SU-DHL-6 (cell line): ENCODE data around the gene PROKR1.

Source experiments
- H2AFZ ChIP-seq: fragments of 200-600 bp; sonication (generic); 2 replicates; pipeline ENCODE4 v1.6.1; 2014; ENCODE audit warnings: low read depth, mild to moderate bottlenecking, moderate library complexity, mixed read lengths, antibody characterized with exemption, low read length; ENCODE audit not compliant: severe bottlenecking
- H3F3A ChIP-seq: fragments of 200-600 bp; shearing (Covaris generic); 2 replicates; pipeline ENCODE4 v1.6.0; 2016; ENCODE audit warnings: antibody characterized with exemption, mild to moderate bottlenecking; ENCODE audit not compliant: insufficient read depth
- H3K27ac ChIP-seq: fragments of 200-600 bp; sonication (generic); 2 replicates; pipeline ENCODE4 v1.5.1; 2016; ENCODE audit warnings: low read depth, mild to moderate bottlenecking, low read length, moderate library complexity, mixed read lengths
- H3K27me3 ChIP-seq: fragments of 200-600 bp; sonication (generic), shearing (Covaris generic); 2 replicates; pipeline ENCODE4 v1.6.0; 2014; ENCODE audit warnings: mild to moderate bottlenecking, low read length
- H3K36me3 ChIP-seq: fragments of 200-600 bp; sonication (generic); 2 replicates; pipeline ENCODE4 v1.6.1; 2014; ENCODE audit warnings: mild to moderate bottlenecking, low read length, mixed read lengths
- H3K4me2 ChIP-seq: fragments of 300-600, 200-600 bp; shearing (Covaris generic), sonication (generic); 2 replicates; pipeline ENCODE4 v1.6.0; 2014; ENCODE audit warnings: low read length, low read depth, mild to moderate bottlenecking; ENCODE audit not compliant: poor library complexity, severe bottlenecking
- H3K4me3 ChIP-seq: fragments of 200-600 bp; sonication (generic); 2 replicates; pipeline ENCODE4 v1.5.1; 2014; ENCODE audit warnings: antibody characterized with exemption, low read length, mild to moderate bottlenecking, mixed read lengths; ENCODE audit not compliant: insufficient read depth, poor library complexity, severe bottlenecking
- H3K79me2 ChIP-seq: fragments of 200-600 bp; sonication (generic); 2 replicates; pipeline ENCODE4 v1.6.1; 2014; ENCODE audit warnings: mild to moderate bottlenecking, low read length, moderate library complexity; ENCODE audit not compliant: insufficient read depth
- H3K9ac ChIP-seq: fragments of 200-600 bp; sonication (generic); 2 replicates; pipeline ENCODE4 v1.7.0; 2014; ENCODE audit warnings: mild to moderate bottlenecking, low read length
- H3K9me2 ChIP-seq: fragments of 200-600 bp; sonication (generic); replicated peaks from 2 replicates; pipeline ENCODE4 v1.6.1; 2014; ENCODE audit warnings: low read length; ENCODE audit not compliant: insufficient read depth
- H3K9me3 ChIP-seq: fragments of 200-600 bp; sonication (generic); 2 replicates; pipeline ENCODE4 v1.6.1; 2014; ENCODE audit warnings: low read length, mixed read lengths; ENCODE audit not compliant: insufficient read depth
- H4K20me1 ChIP-seq: fragments of 200-600 bp; sonication (generic); 2 replicates; pipeline ENCODE4 v1.6.1; 2014; ENCODE audit warnings: low read depth, mild to moderate bottlenecking, antibody characterized with exemption, low read length, moderate library complexity, mixed read lengths
- CTCF ChIP-seq: fragments of 200-600 bp; sonication (generic); IDR thresholded peaks from one replicate; pipeline ENCODE4 v1.5.1; 2017; ENCODE audit warnings: antibody characterized with exemption, mild to moderate bottlenecking, low read length, moderate library complexity; ENCODE audit not compliant: insufficient read depth, poor library complexity, severe bottlenecking
- EZH2phosphoT487 ChIP-seq: fragments of 200-600 bp; sonication (generic), shearing (Covaris generic); conservative IDR thresholded peaks from 2 replicates; pipeline ENCODE4 v1.6.1; 2018; ENCODE audit warnings: mild to moderate bottlenecking, antibody characterized with exemption, low read length, moderate library complexity, mixed read lengths

Gene PROKR1

GRCh38 chr2:68662466-68662865, 19.1 kb downstream of the PROKR1 start:
- H3F3A ChIP-seq: no peaks in the 10 kb centered on the region
- no peak overlapping the region for H3K4me3 ChIP-seq
- H3K79me2 ChIP-seq: no peaks in the 10 kb centered on the region
- H3K36me3 ChIP-seq: no peaks in the 10 kb centered on the region
- H3K27ac ChIP-seq: no peak overlapping the region
- no peaks in the 10 kb centered on the region for H3K9me2 ChIP-seq
- no peaks in the 10 kb centered on the region for H3K27me3 ChIP-seq
- no peaks in the 10 kb centered on the region for H3K9me3 ChIP-seq
- no peak for TF ChIP-seq CTCF
- no peak for TF ChIP-seq EZH2phosphoT487
- H3K4me2 ChIP-seq: no peak overlapping the region
- no peak overlapping the region for H3K9ac ChIP-seq
- H2AFZ ChIP-seq: no peak overlapping the region
- no peaks in the 10 kb centered on the region for H4K20me1 ChIP-seq

- H2AFZ ChIP-seq: no peak overlapping the region
- H3K4me2 ChIP-seq: no peak overlapping the region
- H4K20me1 ChIP-seq: no peaks in the 10 kb centered on the region
These were observed 20.2 kb downstream of the PROKR1 start for GRCh38 chr2:68663371-68664156.

GRCh38 chr2:68667371-68667770, 24.0 kb downstream of the PROKR1 start:
- Histone ChIP-seq H3K36me3 (no peaks in the 10 kb centered on the region), H2AFZ (no peak overlapping the region), H3K4me2 (no peak overlapping the region), H3K27me3 (no peaks in the 10 kb centered on the region), H3K9me3 (no peaks in the 10 kb centered on the region), H3K9me2 (no peaks in the 10 kb centered on the region), H4K20me1 (no peaks in the 10 kb centered on the region), H3K4me3 (no peak overlapping the region), H3K79me2 (no peaks in the 10 kb centered on the region), H3F3A (no peaks in the 10 kb centered on the region), H3K9ac (no peak overlapping the region), H3K27ac (no peak overlapping the region)
- TF ChIP-seq CTCF (no peak), EZH2phosphoT487 (no peak)

More at GRCh38 chr2:68663371-68664156, 20.2 kb downstream of the PROKR1 start:
- Histone ChIP-seq H3K9me2 (no peaks in the 10 kb centered on the region), H3K27ac (no peak overlapping the region), H3K79me2 (no peaks in the 10 kb centered on the region), H3K9ac (no peak overlapping the region), H3K9me3 (no peaks in the 10 kb centered on the region), H3K4me3 (no peak overlapping the region), H3F3A (no peaks in the 10 kb centered on the region), H3K27me3 (no peaks in the 10 kb centered on the region), H3K36me3 (no peaks in the 10 kb centered on the region)
- TF ChIP-seq CTCF: no peak
- TF ChIP-seq EZH2phosphoT487: no peak
